Mesendoderm (in vitro differentiated cells): ENCODE results near the gene ALOX5AP.

Experiments
- DNase-seq: peaks from one replicate; pipeline ENCODE4 v3.0.0; 2013
- H2AK5ac ChIP-seq: 2 replicates; pipeline ENCODE4 v1.6.1; 2013; ENCODE audit warnings: low read length, inconsistent platforms
- H2BK120ac ChIP-seq: 2 replicates; pipeline ENCODE4 v1.6.1; 2013; ENCODE audit warnings: low read depth, mild to moderate bottlenecking, low read length, moderate library complexity, mixed read lengths
- H2BK15ac ChIP-seq: replicated peaks from 2 replicates; pipeline ENCODE4 v1.6.1; 2013; ENCODE audit warnings: low read depth, mild to moderate bottlenecking, moderate library complexity
- H2BK5ac ChIP-seq: 2 replicates; pipeline ENCODE4 v1.6.1; 2013; ENCODE audit warnings: low read length, inconsistent platforms
- H3K18ac ChIP-seq: 2 replicates; pipeline ENCODE4 v1.6.1; 2013; ENCODE audit warnings: mild to moderate bottlenecking, low read length, mixed read lengths
- H3K23ac ChIP-seq: one replicate; pipeline ENCODE4 v1.6.1; 2013; ENCODE audit warnings: low read length
- H3K27ac ChIP-seq: 2 replicates; pipeline ENCODE4 v1.5.1; 2013; ENCODE audit warnings: low read depth, mild to moderate bottlenecking, inconsistent platforms, low read length, moderate library complexity
- H3K27me3 ChIP-seq: 2 replicates; pipeline ENCODE4 v1.6.1; 2013; ENCODE audit warnings: low read length, control low read depth, mild to moderate bottlenecking, inconsistent platforms; ENCODE audit not compliant: insufficient read depth, poor library complexity
- H3K36me3 ChIP-seq: 2 replicates; pipeline ENCODE4 v1.6.1; 2013; ENCODE audit warnings: low read length, inconsistent platforms; ENCODE audit not compliant: control insufficient read depth, insufficient read depth
- H3K4ac ChIP-seq: one replicate; pipeline ENCODE4 v1.6.1; 2013; ENCODE audit warnings: low read depth, mild to moderate bottlenecking, low read length, moderate library complexity
- H3K4me1 ChIP-seq: 2 replicates; pipeline ENCODE4 v1.6.1; 2013; ENCODE audit warnings: low read depth, low read length, inconsistent platforms; ENCODE audit not compliant: control insufficient read depth
- H3K4me2 ChIP-seq: 2 replicates; pipeline ENCODE4 v1.6.1; 2013; ENCODE audit warnings: low read length
- H3K4me3 ChIP-seq: 2 replicates; pipeline ENCODE4 v1.5.1; 2013; ENCODE audit warnings: mild to moderate bottlenecking, low read length
- H3K56ac ChIP-seq: one replicate; pipeline ENCODE4 v1.6.1; 2013; ENCODE audit warnings: low read length
- H3K79me1 ChIP-seq: 2 replicates; pipeline ENCODE4 v1.6.1; 2013; ENCODE audit warnings: low read length, inconsistent platforms
- H3K79me2 ChIP-seq: 2 replicates; pipeline ENCODE4 v1.6.1; 2013; ENCODE audit warnings: mild to moderate bottlenecking, low read length; ENCODE audit not compliant: control insufficient read depth, insufficient read depth
- H3K9ac ChIP-seq: 2 replicates; pipeline ENCODE4 v1.6.1; 2013; ENCODE audit warnings: low read length, inconsistent platforms
- H4K5ac ChIP-seq: one replicate; pipeline ENCODE4 v1.6.1; 2013; ENCODE audit warnings: low read length
- H4K8ac ChIP-seq: one replicate; pipeline ENCODE4 v1.6.1; 2013; ENCODE audit warnings: low read depth, mild to moderate bottlenecking, control low read depth, low read length, moderate library complexity
- WGBS: extraction: QIAGEN DNeasy Blood & Tissue Kit; methylation state at CpG from one replicate; pipeline ENCODE4 v1.1.7; 2013; ENCODE audit warnings: low lambda C conversion rate, missing lambda C conversion rate; ENCODE audit not compliant: insufficient coverage; ENCODE audit errors: extremely low coverage; 5-methylcytosine and 5-hydroxymethylcytosine counted together

Gene ALOX5AP

GRCh38 chr13:30805603-30806011 is 70.3 kb downstream of the ALOX5AP start:
- no peak overlapping the region for H2BK15ac ChIP-seq
- H3K4me1 ChIP-seq: no peaks in the 10 kb centered on the region
- no peaks in the 10 kb centered on the region for H3K36me3 ChIP-seq
- no peak overlapping the region for H4K5ac ChIP-seq
- H3K27me3 ChIP-seq: no peaks in the 10 kb centered on the region
- no peaks in the 10 kb centered on the region for H3K79me1 ChIP-seq
- no peaks in the 10 kb centered on the region for H3K79me2 ChIP-seq
- no peak overlapping the region for H3K4me3 ChIP-seq
- H3K56ac ChIP-seq: no peak overlapping the region
- H2BK5ac ChIP-seq: no peak overlapping the region
- no peak overlapping the region for H4K8ac ChIP-seq
- H3K4me2 ChIP-seq: no peak overlapping the region
- no peak overlapping the region for H3K4ac ChIP-seq
- H2AK5ac ChIP-seq: no peak overlapping the region
- H3K9ac ChIP-seq: no peak overlapping the region
- peak; percentile 53 for DNase-seq
- H3K27ac ChIP-seq: no peak overlapping the region
- no peak overlapping the region for H3K18ac ChIP-seq
- WGBS: no CpG with 5 or more reads among the region's 7 CpGs
- H2BK120ac ChIP-seq: no peak overlapping the region
- H3K23ac ChIP-seq: no peak overlapping the region

GRCh38 chr13:30806784-30807183 is 71.4 kb downstream of the ALOX5AP start:
- H3K56ac ChIP-seq: no peak overlapping the region
- H3K79me1 ChIP-seq: no peaks in the 10 kb centered on the region
- H3K27me3 ChIP-seq: no peaks in the 10 kb centered on the region
- H4K8ac ChIP-seq: no peak overlapping the region
- no peak overlapping the region for H3K4ac ChIP-seq
- no peaks in the 10 kb centered on the region for H3K36me3 ChIP-seq
- H2BK120ac ChIP-seq: no peak overlapping the region
- no peak overlapping the region for H3K18ac ChIP-seq
- no peak overlapping the region for H3K9ac ChIP-seq
- no peak for DNase-seq
- no peak overlapping the region for H2AK5ac ChIP-seq
- no peaks in the 10 kb centered on the region for H3K79me2 ChIP-seq
- H3K27ac ChIP-seq: no peak overlapping the region
- no peak overlapping the region for H3K4me2 ChIP-seq
- WGBS: no CpG with 5 or more reads among the region's 3 CpGs
- H2BK5ac ChIP-seq: no peak overlapping the region
- H3K4me3 ChIP-seq: no peak overlapping the region
- H3K23ac ChIP-seq: no peak overlapping the region
- no peaks in the 10 kb centered on the region for H3K4me1 ChIP-seq
- H4K5ac ChIP-seq: no peak overlapping the region
- no peak overlapping the region for H2BK15ac ChIP-seq

- H2BK120ac ChIP-seq: no peak overlapping the region
- H3K27ac ChIP-seq: no peak overlapping the region
- H3K56ac ChIP-seq: no peak overlapping the region
- H3K23ac ChIP-seq: no peak overlapping the region
- no peak overlapping the region for H3K4me3 ChIP-seq
- no peak overlapping the region for H2AK5ac ChIP-seq
- H3K4ac ChIP-seq: no peak overlapping the region
- no peak overlapping the region for H4K8ac ChIP-seq
- H2BK5ac ChIP-seq: no peak overlapping the region
- no peak overlapping the region for H3K18ac ChIP-seq
- no peaks in the 10 kb centered on the region for H3K36me3 ChIP-seq
- H3K27me3 ChIP-seq: no peaks in the 10 kb centered on the region
- no peak overlapping the region for H3K9ac ChIP-seq
- H4K5ac ChIP-seq: no peak overlapping the region
- DNase-seq: no peak
- H3K4me2 ChIP-seq: no peak overlapping the region
- H3K4me1 ChIP-seq: no peaks in the 10 kb centered on the region
- H2BK15ac ChIP-seq: no peak overlapping the region
- no peaks in the 10 kb centered on the region for H3K79me2 ChIP-seq
- whole genome bisulfite sequencing: no CpG with 5 or more reads among the region's 4 CpGs
- H3K79me1 ChIP-seq: no peaks in the 10 kb centered on the region
Measured at GRCh38 chr13:30807392-30807791, 72.0 kb downstream of the ALOX5AP start.

GRCh38 chr13:30808600-30808999 is 73.3 kb downstream of the ALOX5AP start:
- Histone ChIP-seq H2BK120ac (no peak overlapping the region), H4K5ac (no peak overlapping the region), H3K79me1 (no peaks in the 10 kb centered on the region), H3K79me2 (no peaks in the 10 kb centered on the region), H3K23ac (no peak overlapping the region), H3K9ac (no peak overlapping the region), H2BK5ac (no peak overlapping the region), H3K27me3 (no peaks in the 10 kb centered on the region), H3K4me3 (no peak overlapping the region), H3K4me1 (no peaks in the 10 kb centered on the region), H3K18ac (no peak overlapping the region), H3K27ac (no peak overlapping the region), H4K8ac (no peak overlapping the region), H3K56ac (no peak overlapping the region), H2AK5ac (no peak overlapping the region), H2BK15ac (no peak overlapping the region), H3K4ac (no peak overlapping the region), H3K36me3 (no peaks in the 10 kb centered on the region), H3K4me2 (no peak overlapping the region)
- no CpG with 5 or more reads among the region's 2 CpGs for WGBS
- DNase-seq: no peak

- Histone ChIP-seq H3K27me3 (no peaks in the 10 kb centered on the region), H3K23ac (no peak overlapping the region), H3K27ac (no peak overlapping the region), H3K4ac (no peak overlapping the region), H3K56ac (no peak overlapping the region), H2BK15ac (no peak overlapping the region), H2AK5ac (no peak overlapping the region), H3K36me3 (no peaks in the 10 kb centered on the region), H3K4me3 (no peak overlapping the region), H3K79me1 (no peaks in the 10 kb centered on the region), H2BK120ac (no peak overlapping the region), H4K5ac (no peak overlapping the region), H4K8ac (no peak overlapping the region), H3K18ac (no peak overlapping the region), H3K9ac (no peak overlapping the region), H2BK5ac (no peak overlapping the region), H3K4me1 (no peaks in the 10 kb centered on the region), H3K79me2 (no peaks in the 10 kb centered on the region), H3K4me2 (no peak overlapping the region)
- no peak for DNase-seq
- WGBS: no CpG with 5 or more reads among the region's 2 CpGs
Measured at GRCh38 chr13:30809787-30810186, 74.4 kb downstream of the ALOX5AP start.

- Histone ChIP-seq H3K79me1 (no peaks in the 10 kb centered on the region), H3K56ac (no peak overlapping the region), H3K9ac (no peak overlapping the region), H3K18ac (no peak overlapping the region), H3K27me3 (no peaks in the 10 kb centered on the region), H3K23ac (no peak overlapping the region), H2BK120ac (no peak overlapping the region), H3K27ac (no peak overlapping the region), H3K4me3 (no peak overlapping the region), H2BK5ac (no peak overlapping the region), H2BK15ac (no peak overlapping the region), H2AK5ac (no peak overlapping the region), H3K36me3 (no peaks in the 10 kb centered on the region), H4K8ac (no peak overlapping the region), H3K4me2 (no peak overlapping the region), H4K5ac (no peak overlapping the region), H3K4me1 (no peaks in the 10 kb centered on the region), H3K4ac (no peak overlapping the region), H3K79me2 (no peaks in the 10 kb centered on the region)
- no peak for DNase-seq
- no CpG with 5 or more reads among the region's 7 CpGs for WGBS
Measured at GRCh38 chr13:30810261-30810701, 74.9 kb downstream of the ALOX5AP start.
